ENCODE results near the gene CDH12. TPM values are rescaled to one million over a fixed set of nuclear protein-coding genes. Genes with fewer than 3 reads are reported as not detected.
"Not testable (repeated sequence)": the region's sequence is repeated elsewhere in the genome, so short reads cannot be mapped to it uniquely, and the experiment has no call there.

The CDH12 gene
- total RNA-seq, 4 donors from 2014 or later = 0.19 to 0.91 (median 0.47) TPM

- 68 to 71% methylated on average over 5 of the region's 5 CpGs for WGBS, 2 donors
- TF ChIP-seq CTCF (IDR thresholded peaks at IDR 0.05) (no peak), POLR2A (IDR thresholded peaks at IDR 0.05) (no peak)
- intact Hi-C loops (cut with DNase I; ENCODE audit: low total_unique reads) = no loop called here
- H3K4me3 ChIP-seq (ENCODE audit: low read depth, poor library complexity, severe bottlenecking) = no peak overlapping the region
- no peak for DNase-seq (ENCODE audit: low spot score in 2 of 2)
Measured at GRCh38 chr5:22614486-22615094, 238.6 kb downstream of the CDH12 start.

- no peak for DNase-seq (ENCODE audit: low spot score in 2 of 2)
- WGBS, 2 donors = 63 to 64% methylated on average over 1 of the region's 1 CpG
- intact Hi-C loops (cut with DNase I; ENCODE audit: low total_unique reads) = no loop called here
- H3K4me3 ChIP-seq (ENCODE audit: low read depth, poor library complexity, severe bottlenecking) = no peak overlapping the region
- no peak for TF ChIP-seq POLR2A (IDR thresholded peaks at IDR 0.05)
- TF ChIP-seq CTCF (IDR thresholded peaks at IDR 0.05) = no peak
Measured at GRCh38 chr5:22612928-22613327, 240.2 kb downstream of the CDH12 start.

- intact Hi-C loops (cut with DNase I; ENCODE audit: low total_unique reads) = no loop called here
- H3K4me3 ChIP-seq (ENCODE audit: low read depth, poor library complexity, severe bottlenecking) = no peak overlapping the region
- DNase-seq (ENCODE audit: low spot score in 2 of 2) = no peak
- TF ChIP-seq CTCF (IDR thresholded peaks at IDR 0.05) (no peak), POLR2A (IDR thresholded peaks at IDR 0.05) (no peak)
Measured at GRCh38 chr5:22611327-22611726, 241.8 kb downstream of the CDH12 start.

GRCh38 chr5:22607498-22607897, 245.6 kb downstream of the CDH12 start:
- H3K4me3 ChIP-seq (ENCODE audit: low read depth, poor library complexity, severe bottlenecking); intact Hi-C loops (cut with DNase I; ENCODE audit: low total_unique reads); DNase-seq (ENCODE audit: low spot score in 2 of 2): not testable (repeated sequence)
- 78 to 79% methylated on average over 5 of the region's 5 CpGs for WGBS, 2 donors

GRCh38 chr5:22605473-22605872, 247.7 kb downstream of the CDH12 start:
- TF ChIP-seq POLR2A (IDR thresholded peaks at IDR 0.05) (no peak), CTCF (IDR thresholded peaks at IDR 0.05) (no peak)
- intact Hi-C loops (cut with DNase I; ENCODE audit: low total_unique reads) = no loop called here
- 87 to 97% methylated on average over 3 of the region's 3 CpGs for WGBS, 2 donors
- no peak for DNase-seq (ENCODE audit: low spot score in 2 of 2)
- H3K4me3 ChIP-seq (ENCODE audit: low read depth, poor library complexity, severe bottlenecking) = no peak overlapping the region

GRCh38 chr5:22604711-22605110, 248.4 kb downstream of the CDH12 start:
- no peak for DNase-seq (ENCODE audit: low spot score in 2 of 2)
- H3K4me3 ChIP-seq (ENCODE audit: low read depth, poor library complexity, severe bottlenecking) = no peak overlapping the region
- no peak for TF ChIP-seq CTCF (IDR thresholded peaks at IDR 0.05)
- intact Hi-C loops (cut with DNase I; ENCODE audit: low total_unique reads) = no loop called here

All from lower leg skin (tissue), 4 donors.